Ascending aorta (tissue), 2 donors: Measurements from ENCODE around the gene CCDC137. TPM values are rescaled to one million over a fixed set of nuclear protein-coding genes. Genes with fewer than 3 reads are reported as not detected.
A peak's percentile ranks its signal among the peaks of the same experiment; 100 is the strongest.

Experiments used
- DNase-seq, 2 donors: peaks; one replicate each; pipeline ENCODE4 v3.0.0-alpha.2; 2019; ENCODE audit warnings: low spot score in 2 of 2
- H3K27ac ChIP-seq, 2 donors: fragments of 200-600 bp; sonication (generic); one replicate each; pipeline ENCODE4 v1.5.1; 2016 to 2017; ENCODE audit warnings: mild to moderate bottlenecking in 1 of 2
- H3K27me3 ChIP-seq: fragments of 200-600 bp; sonication (generic); one replicate; pipeline ENCODE4 v1.5.1; 2017
- H3K36me3 ChIP-seq, 2 donors: fragments of 200-600 bp; sonication (generic); one replicate each; pipeline ENCODE4 v1.5.1; 2016
- H3K4me1 ChIP-seq, 2 donors: fragments of 200-600 bp; sonication (generic); one replicate each; pipeline ENCODE4 v1.5.1; 2016 to 2017; ENCODE audit warnings: mild to moderate bottlenecking in 1 of 2
- H3K4me3 ChIP-seq, 2 donors: fragments of 200-600 bp; sonication (generic); one replicate each; pipeline ENCODE4 v1.5.1; 2016 to 2017; ENCODE audit warnings: mild to moderate bottlenecking in 1 of 2
- H3K9me3 ChIP-seq, 2 donors: fragments of 200-600 bp; sonication (generic); one replicate each; pipeline ENCODE4 v1.5.1; 2016
- intact Hi-C: fragments of 100-400 bp; cut with DNase I; formaldehyde crosslinking; loops from one replicate; pipeline ENCODE4 v1.15.1; 2023
- total RNA-seq: library from RNA; depleted of rRNA; stranded (reverse); fragments of >200 nt; gene quantifications from one replicate; pipeline ENCODE4 v1.1.0, GENCODE V29; 2016
- TF ChIP-seq, protein P1 (sequence below), 3 experiments: fragments of 200-600 bp in 2 of 3; fragments of 450-650 bp in 1 of 3; sonication (generic) in 2 of 3; IDR thresholded peaks; one replicate each; pipeline ENCODE4 v1.5.1; 2016 to 2019; ENCODE audit warnings: antibody characterized with exemption in 3 of 3, mild to moderate bottlenecking in 1 of 3, moderate library complexity in 1 of 3

The CCDC137 gene
- total RNA-seq, 1 donor from 2014 or later: 15.8 TPM

DNA sequence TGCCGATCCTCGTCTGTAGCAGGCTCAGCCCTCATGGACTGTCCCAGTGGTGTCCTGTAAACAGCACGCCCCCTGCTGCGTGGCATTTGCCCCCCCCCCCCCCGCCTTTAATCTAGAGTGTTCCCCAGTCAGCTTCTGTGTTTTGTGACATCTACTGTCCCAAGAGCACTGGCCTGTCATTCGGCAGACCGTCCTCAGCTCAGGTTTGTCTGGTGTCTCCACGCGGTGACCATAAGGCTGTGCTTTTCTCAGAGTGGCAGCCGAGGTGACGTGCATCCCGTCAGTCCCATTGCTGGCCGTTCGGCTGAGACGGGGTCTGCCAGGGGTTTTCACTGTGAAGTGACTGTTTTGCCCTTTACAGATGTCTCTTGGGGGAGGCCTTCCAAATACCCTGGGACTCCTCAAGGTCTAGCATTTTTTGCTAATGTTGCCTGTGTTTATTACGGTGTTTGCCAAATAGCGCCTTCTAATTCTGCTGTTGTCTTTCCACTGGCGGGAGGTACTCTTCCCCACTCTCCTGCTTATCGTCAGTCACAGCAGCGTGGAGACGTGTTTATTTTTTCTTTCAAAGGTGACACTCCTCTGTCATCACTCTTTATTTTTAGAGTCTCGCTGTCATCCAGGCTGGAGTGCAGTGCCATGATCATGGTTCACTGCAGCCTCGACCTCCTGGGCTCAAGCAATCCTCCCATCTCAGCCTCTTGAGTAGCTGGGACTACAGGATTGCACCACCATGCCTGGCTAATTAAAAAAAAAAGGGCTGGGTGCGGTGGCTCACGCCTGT is 30.9 kb downstream of the CCDC137 start:
- Histone ChIP-seq H3K4me3 (no peak overlapping the region), H3K27me3 (no peaks in the 10 kb centered on the region), H3K36me3 (peaks cover 78 to 89% of the 10 kb centered on the region in 2 donors), H3K9me3 (no peaks in the 10 kb centered on the region), H3K27ac (no peak overlapping the region), H3K4me1 (peaks cover 8 to 9% of the 10 kb centered on the region in 2 donors)
- DNase-seq: no peak
- TF ChIP-seq, protein P1, sequence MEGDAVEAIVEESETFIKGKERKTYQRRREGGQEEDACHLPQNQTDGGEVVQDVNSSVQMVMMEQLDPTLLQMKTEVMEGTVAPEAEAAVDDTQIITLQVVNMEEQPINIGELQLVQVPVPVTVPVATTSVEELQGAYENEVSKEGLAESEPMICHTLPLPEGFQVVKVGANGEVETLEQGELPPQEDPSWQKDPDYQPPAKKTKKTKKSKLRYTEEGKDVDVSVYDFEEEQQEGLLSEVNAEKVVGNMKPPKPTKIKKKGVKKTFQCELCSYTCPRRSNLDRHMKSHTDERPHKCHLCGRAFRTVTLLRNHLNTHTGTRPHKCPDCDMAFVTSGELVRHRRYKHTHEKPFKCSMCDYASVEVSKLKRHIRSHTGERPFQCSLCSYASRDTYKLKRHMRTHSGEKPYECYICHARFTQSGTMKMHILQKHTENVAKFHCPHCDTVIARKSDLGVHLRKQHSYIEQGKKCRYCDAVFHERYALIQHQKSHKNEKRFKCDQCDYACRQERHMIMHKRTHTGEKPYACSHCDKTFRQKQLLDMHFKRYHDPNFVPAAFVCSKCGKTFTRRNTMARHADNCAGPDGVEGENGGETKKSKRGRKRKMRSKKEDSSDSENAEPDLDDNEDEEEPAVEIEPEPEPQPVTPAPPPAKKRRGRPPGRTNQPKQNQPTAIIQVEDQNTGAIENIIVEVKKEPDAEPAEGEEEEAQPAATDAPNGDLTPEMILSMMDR (IDR thresholded peaks at IDR 0.05): no peak
- intact Hi-C loops: no loop called here

DNA sequence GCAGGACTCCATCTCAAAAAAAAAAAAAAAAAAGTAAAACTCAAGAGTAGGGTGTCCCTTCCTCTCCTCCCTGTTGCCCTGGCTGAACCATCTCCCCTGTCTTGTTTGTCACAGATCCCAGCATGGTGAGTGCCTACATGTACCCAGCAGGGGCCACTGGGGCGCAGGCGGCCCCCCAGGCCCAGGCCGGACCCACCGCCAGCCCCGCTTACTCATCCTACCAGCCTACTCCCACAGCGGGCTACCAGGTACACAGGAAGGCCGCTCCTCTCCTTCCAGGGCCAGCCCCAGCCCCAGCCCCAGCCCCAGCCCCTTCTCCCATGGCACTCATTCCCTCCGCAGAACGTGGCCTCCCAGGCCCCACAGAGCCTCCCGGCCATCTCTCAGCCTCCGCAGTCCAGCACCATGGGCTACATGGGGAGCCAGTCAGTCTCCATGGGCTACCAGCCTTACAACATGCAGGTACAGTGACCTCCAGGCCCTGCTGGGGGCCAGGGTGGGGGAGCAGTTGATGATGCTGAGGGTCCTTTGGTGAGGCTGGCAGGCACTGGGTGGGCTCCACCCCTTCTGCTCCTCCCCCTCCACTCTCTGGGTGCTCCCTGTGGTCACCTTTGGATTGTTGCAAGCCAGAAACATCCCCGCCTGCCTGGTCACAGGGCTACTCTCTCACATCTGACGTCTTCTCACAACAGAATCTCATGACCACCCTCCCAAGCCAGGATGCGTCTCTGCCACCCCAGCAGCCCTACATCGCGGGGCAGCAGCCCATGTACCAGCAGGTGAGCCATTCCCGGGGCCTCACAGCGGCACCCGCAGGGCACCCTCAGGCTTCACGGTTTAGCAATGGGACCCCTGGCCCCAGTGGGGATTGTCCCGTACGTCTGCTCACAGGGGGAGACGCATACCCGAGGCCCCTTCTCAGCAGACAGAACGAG is 34.1 kb downstream of the CCDC137 start:
- Histone ChIP-seq H3K27ac (no peak overlapping the region), H3K36me3 (peaks cover 47 to 57% of the 10 kb centered on the region in 2 donors), H3K27me3 (no peaks in the 10 kb centered on the region), H3K9me3 (no peaks in the 10 kb centered on the region), H3K4me1 (peaks cover 19 to 20% of the 10 kb centered on the region in 2 donors), H3K4me3 (no peak overlapping the region)
- TF ChIP-seq, protein P1 (IDR thresholded peaks at IDR 0.05): no peak
- DNase-seq: no peak
- intact Hi-C loops: loop anchor here (5.0 kb wide), 1 partner anchor 63 kb away; the partner anchor contains the start of genes NPLOC4 and TSPAN10

DNA sequence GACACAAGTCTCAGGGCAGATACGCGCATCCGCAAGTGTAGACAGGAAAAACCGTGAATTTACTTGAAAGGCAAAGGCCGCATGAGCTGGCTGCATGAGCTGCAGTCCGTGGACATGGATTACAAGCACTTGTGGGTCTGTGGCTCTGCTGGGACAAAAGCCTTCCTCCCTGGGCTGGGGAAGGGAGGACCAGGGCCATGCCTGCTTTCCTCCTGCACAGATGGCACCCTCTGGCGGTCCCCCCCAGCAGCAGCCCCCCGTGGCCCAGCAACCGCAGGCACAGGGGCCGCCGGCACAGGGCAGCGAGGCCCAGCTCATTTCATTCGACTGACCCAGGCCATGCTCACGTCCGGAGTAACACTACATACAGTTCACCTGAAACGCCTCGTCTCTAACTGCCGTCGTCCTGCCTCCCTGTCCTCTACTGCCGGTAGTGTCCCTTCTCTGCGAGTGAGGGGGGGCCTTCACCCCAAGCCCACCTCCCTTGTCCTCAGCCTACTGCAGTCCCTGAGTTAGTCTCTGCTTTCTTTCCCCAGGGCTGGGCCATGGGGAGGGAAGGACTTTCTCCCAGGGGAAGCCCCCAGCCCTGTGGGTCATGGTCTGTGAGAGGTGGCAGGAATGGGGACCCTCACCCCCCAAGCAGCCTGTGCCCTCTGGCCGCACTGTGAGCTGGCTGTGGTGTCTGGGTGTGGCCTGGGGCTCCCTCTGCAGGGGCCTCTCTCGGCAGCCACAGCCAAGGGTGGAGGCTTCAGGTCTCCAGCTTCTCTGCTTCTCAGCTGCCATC is 34.9 kb downstream of the CCDC137 start:
- Histone ChIP-seq H3K9me3 (no peaks in the 10 kb centered on the region), H3K27ac (no peak overlapping the region), H3K4me1 (peaks cover 19 to 20% of the 10 kb centered on the region in 2 donors), H3K36me3 (peaks cover 44 to 48% of the 10 kb centered on the region in 2 donors), H3K27me3 (no peaks in the 10 kb centered on the region), H3K4me3 (peak overlapping the region; percentile 76 to 83)
- DNase-seq: no peak
- TF ChIP-seq, protein P1 (IDR thresholded peaks at IDR 0.05): no peak
- intact Hi-C loops: loop anchor here (2.0 to 5.0 kb wide), 2 partner anchors 64 to 225 kb away; partner anchors contain the start of genes MAFG, NPLOC4 and TSPAN10

- Histone ChIP-seq H3K36me3 (peaks cover 46 to 48% of the 10 kb centered on the region in 2 donors), H3K9me3 (no peaks in the 10 kb centered on the region), H3K4me1 (peaks cover 19 to 20% of the 10 kb centered on the region in 2 donors), H3K27me3 (no peaks in the 10 kb centered on the region), H3K4me3 (peak within 1 kb of the TSS; percentile 76 to 83), H3K27ac (peak within 1 kb of the TSS; percentile 87 to 96)
- TF ChIP-seq, protein P1 (IDR thresholded peaks at IDR 0.05): peak in 2 of 3 experiments; percentile 20 to 51
- DNase-seq: peak; percentile 57 to 94
- intact Hi-C loops: loop anchor here (1.0 to 5.0 kb wide), 3 partner anchors 20 to 224 kb away; partner anchors contain the start of genes ARL16, MAFG, NPLOC4 and TSPAN10
Measured at GRCh38 chr17:81702934-81703746, 36.6 kb downstream of the CCDC137 start, which contains the start of gene MRPL12. Gene MRPL12, plus strand, starts transcription at chr17:81703367. Its CDS starts 135 bp downstream, at chr17:81703502.
